Stimulated activated naive CD8-positive, alpha-beta T cell treated with anti-CD3 and anti-CD28 coated beads, Interleukin-15, Interleukin-2, amounts not matched to agents 100 ng/mL and 50 ng/mL, for 24 hours (primary cell): ENCODE measurements around the gene HCRTR2.
"Not testable (repeated sequence)": the region's sequence is repeated elsewhere in the genome, so short reads cannot be mapped to it uniquely, and the experiment has no call there.

Experiments used
- H3K27ac Mint-ChIP-seq: one replicate; pipeline ENCODE4 v1.8.0; 2021; ENCODE audit warnings: mild to moderate bottlenecking, mixed read lengths
- H3K27me3 Mint-ChIP-seq: one replicate; pipeline ENCODE4 v1.8.0; 2021; ENCODE audit warnings: mixed read lengths
- H3K36me3 Mint-ChIP-seq: one replicate; pipeline ENCODE4 v1.8.0; 2021; ENCODE audit warnings: low read depth, mixed read lengths
- H3K4me1 Mint-ChIP-seq: one replicate; pipeline ENCODE4 v1.8.0; 2021; ENCODE audit warnings: low read depth, mixed read lengths
- H3K4me3 Mint-ChIP-seq: one replicate; pipeline ENCODE4 v1.8.0; 2021; ENCODE audit warnings: mild to moderate bottlenecking, mixed read lengths
- H3K9me3 Mint-ChIP-seq: one replicate; pipeline ENCODE4 v1.8.0; 2021; ENCODE audit warnings: mixed read lengths

HCRTR2 gene

DNA sequence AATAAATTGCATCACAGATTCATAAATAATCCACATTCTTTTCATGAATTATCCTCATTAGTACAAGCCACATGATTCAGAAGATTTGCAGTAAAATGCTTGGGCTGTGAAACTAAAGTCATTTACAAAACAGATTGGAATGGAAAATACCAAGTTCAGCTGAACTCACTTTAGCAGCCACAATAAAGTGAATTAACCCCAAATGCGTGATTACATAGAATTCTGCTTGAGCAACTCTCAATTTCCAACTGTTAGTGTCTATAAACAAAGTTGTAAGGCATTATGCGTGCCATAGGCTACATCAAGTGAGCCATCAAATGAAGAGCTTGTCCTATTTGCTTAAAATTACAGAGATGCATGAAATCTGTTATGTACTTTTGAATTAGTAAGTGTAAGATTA lies 92.6 kb downstream of the HCRTR2 start:
- peaks cover 6% of the 10 kb centered on the region for H3K9me3 Mint-ChIP-seq
- H3K36me3 Mint-ChIP-seq, result no peaks in the 10 kb centered on the region
- no peak overlapping the region for H3K27ac Mint-ChIP-seq
- H3K27me3 Mint-ChIP-seq, result no peaks in the 10 kb centered on the region
- H3K4me3 Mint-ChIP-seq, result no peak overlapping the region
- H3K4me1 Mint-ChIP-seq, result no peaks in the 10 kb centered on the region

DNA sequence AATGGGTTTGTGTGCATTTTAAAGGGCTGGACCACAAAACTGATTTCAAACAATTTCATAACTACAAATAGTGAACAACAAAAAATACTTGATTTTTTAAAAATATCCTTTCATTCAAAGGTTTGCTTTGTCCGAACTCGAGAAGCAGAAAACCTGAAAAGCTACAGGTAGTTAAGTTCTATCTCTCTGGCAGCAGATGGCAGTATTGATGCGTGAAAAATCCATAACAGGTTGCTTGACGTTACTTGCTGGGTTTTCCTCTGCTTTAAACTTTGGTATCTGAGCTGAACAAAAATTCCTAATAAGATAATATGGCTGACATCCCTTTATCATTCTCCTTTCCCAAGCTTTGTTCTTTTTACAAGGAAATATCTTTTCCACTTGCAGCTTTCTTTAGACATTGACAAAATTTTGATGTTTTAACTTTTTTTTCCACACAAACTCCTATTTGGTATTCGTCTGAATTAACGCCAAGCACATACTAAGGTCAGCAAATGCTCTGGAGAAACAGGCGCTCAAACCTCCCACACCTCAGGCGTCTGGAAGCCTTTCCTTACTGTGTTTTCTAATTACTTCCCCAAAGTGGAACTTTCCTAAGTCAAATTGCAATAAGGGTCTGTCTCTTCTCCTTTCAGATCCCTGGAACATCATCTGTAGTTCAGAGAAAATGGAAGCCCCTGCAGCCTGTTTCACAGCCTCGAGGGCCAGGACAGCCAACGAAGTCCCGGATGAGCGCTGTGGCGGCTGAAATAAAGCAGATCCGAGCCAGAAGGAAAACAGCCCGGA lies 102.6 kb downstream of the HCRTR2 start:
- no peaks in the 10 kb centered on the region for H3K36me3 Mint-ChIP-seq
- no peak overlapping the region for H3K4me3 Mint-ChIP-seq
- no peak overlapping the region for H3K27ac Mint-ChIP-seq
- H3K9me3 Mint-ChIP-seq, result no peaks in the 10 kb centered on the region
- no peaks in the 10 kb centered on the region for H3K27me3 Mint-ChIP-seq
- no peaks in the 10 kb centered on the region for H3K4me1 Mint-ChIP-seq

- Mint-ChIP-seq H3K27me3 (no peaks in the 10 kb centered on the region), H3K4me3 (no peak overlapping the region), H3K9me3 (no peaks in the 10 kb centered on the region), H3K27ac (no peak overlapping the region), H3K36me3 (no peaks in the 10 kb centered on the region), H3K4me1 (no peaks in the 10 kb centered on the region)
Measured at GRCh38 chr6:55277646-55278045, 103.3 kb downstream of the HCRTR2 start.

GRCh38 chr6:55281215-55281614 lies 106.9 kb downstream of the HCRTR2 start:
- H3K36me3 Mint-ChIP-seq, result no peaks in the 10 kb centered on the region
- H3K4me1 Mint-ChIP-seq, result no peaks in the 10 kb centered on the region
- H3K4me3 Mint-ChIP-seq, result no peak overlapping the region
- H3K27me3 Mint-ChIP-seq, result no peaks in the 10 kb centered on the region
- no peaks in the 10 kb centered on the region for H3K9me3 Mint-ChIP-seq
- no peak overlapping the region for H3K27ac Mint-ChIP-seq

GRCh38 chr6:55282115-55282514 lies 107.8 kb downstream of the HCRTR2 start:
- no peak overlapping the region for H3K4me3 Mint-ChIP-seq
- no peaks in the 10 kb centered on the region for H3K9me3 Mint-ChIP-seq
- H3K36me3 Mint-ChIP-seq, result no peaks in the 10 kb centered on the region
- no peaks in the 10 kb centered on the region for H3K27me3 Mint-ChIP-seq
- no peak overlapping the region for H3K27ac Mint-ChIP-seq
- H3K4me1 Mint-ChIP-seq, result no peaks in the 10 kb centered on the region

DNA sequence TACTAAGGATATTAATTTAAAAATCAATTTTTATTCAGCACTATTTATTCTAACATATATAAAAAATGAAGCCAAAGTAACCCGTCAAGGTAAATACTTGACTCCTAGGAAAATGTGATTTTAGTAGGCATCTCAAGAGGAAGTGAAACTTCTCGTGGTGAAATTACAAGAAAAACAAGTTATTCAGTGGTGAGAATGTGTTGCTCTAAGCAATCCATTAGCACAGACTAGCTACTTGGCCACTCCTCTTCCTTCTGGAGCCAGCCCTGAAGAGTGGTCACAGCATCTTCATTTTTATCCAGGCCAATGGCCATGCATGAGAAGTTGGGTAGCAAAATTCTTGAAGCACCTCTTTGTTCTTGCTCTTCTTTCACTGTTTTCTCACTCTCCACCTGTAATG lies 112.5 kb downstream of the HCRTR2 start:
- H3K4me1 Mint-ChIP-seq, result no peaks in the 10 kb centered on the region
- H3K36me3 Mint-ChIP-seq, result no peaks in the 10 kb centered on the region
- no peak overlapping the region for H3K4me3 Mint-ChIP-seq
- H3K27ac Mint-ChIP-seq, result no peak overlapping the region
- H3K9me3 Mint-ChIP-seq, result peaks cover 5% of the 10 kb centered on the region
- H3K27me3 Mint-ChIP-seq, result no peaks in the 10 kb centered on the region

- Mint-ChIP-seq H3K36me3 (no peaks in the 10 kb centered on the region), H3K9me3 (peaks cover 5% of the 10 kb centered on the region), H3K27ac (no peak overlapping the region), H3K27me3 (no peaks in the 10 kb centered on the region), H3K4me3 (no peak overlapping the region), H3K4me1 (no peaks in the 10 kb centered on the region)
Measured at GRCh38 chr6:55290736-55291135, 116.4 kb downstream of the HCRTR2 start.

DNA sequence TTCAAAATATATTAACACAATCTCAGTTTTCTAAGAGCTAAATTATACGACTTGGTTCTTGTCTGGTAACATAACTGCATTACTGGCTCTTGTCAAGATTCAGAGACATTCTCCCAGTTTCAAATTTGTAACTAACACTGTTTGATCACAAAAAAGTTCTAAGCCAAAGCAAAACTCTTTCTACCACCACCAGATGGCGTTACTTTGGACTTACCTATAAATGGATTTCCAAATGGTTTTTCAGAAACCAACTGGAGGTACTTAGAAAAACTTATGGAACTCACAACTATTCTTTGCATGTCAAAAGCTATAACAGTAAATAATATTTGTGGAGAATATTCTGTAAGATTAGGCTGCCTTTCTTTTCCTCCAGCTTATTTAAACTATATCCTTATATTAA lies 118.8 kb downstream of the HCRTR2 start:
- H3K27ac Mint-ChIP-seq, result no peak overlapping the region

DNA sequence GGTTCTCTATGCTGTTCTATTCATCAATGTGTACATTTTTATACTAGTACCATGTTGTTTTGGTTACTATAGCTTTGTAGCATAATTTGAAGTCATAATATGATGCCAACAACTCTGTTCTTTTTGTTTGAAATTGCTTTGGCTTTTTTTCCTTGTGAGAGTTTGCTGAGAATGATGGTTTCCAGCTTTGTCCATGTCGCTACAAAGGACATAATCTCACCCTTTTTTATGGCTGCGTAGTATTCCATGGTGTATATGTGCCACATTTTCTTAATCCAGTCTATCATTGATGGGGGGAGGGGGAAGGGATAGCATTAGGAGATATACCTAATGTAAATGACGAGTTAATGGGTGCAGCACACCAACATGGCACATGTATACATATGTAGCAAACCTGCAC lies 122.9 kb downstream of the HCRTR2 start:
- not testable (repeated sequence) for H3K27ac Mint-ChIP-seq, H3K4me3 Mint-ChIP-seq, H3K36me3 Mint-ChIP-seq, H3K4me1 Mint-ChIP-seq, H3K27me3 Mint-ChIP-seq
- H3K9me3 Mint-ChIP-seq, result peaks cover 10% of the 10 kb centered on the region

More for the DNA sequence above, 118.8 kb downstream of the HCRTR2 start:
- Mint-ChIP-seq H3K4me1 (no peaks in the 10 kb centered on the region), H3K4me3 (no peak overlapping the region), H3K27me3 (no peaks in the 10 kb centered on the region), H3K9me3 (peaks cover 12% of the 10 kb centered on the region), H3K36me3 (no peaks in the 10 kb centered on the region)

GRCh38 chr6:55299286-55299985 lies 125.1 kb downstream of the HCRTR2 start:
- Mint-ChIP-seq H3K4me1 (no peaks in the 10 kb centered on the region), H3K36me3 (no peaks in the 10 kb centered on the region), H3K9me3 (peaks cover 17% of the 10 kb centered on the region), H3K27me3 (no peaks in the 10 kb centered on the region), H3K27ac (no peak overlapping the region), H3K4me3 (no peak overlapping the region)

- H3K36me3 Mint-ChIP-seq, result no peaks in the 10 kb centered on the region
- H3K27ac Mint-ChIP-seq, result no peak overlapping the region
- no peaks in the 10 kb centered on the region for H3K27me3 Mint-ChIP-seq
- no peaks in the 10 kb centered on the region for H3K4me1 Mint-ChIP-seq
- H3K9me3 Mint-ChIP-seq, result peaks cover 22% of the 10 kb centered on the region
- no peak overlapping the region for H3K4me3 Mint-ChIP-seq
Measured at GRCh38 chr6:55304747-55305146, 130.4 kb downstream of the HCRTR2 start.

GRCh38 chr6:55319961-55320695 lies 145.8 kb downstream of the HCRTR2 start:
- Mint-ChIP-seq H3K36me3 (no peaks in the 10 kb centered on the region), H3K4me3 (no peak overlapping the region)

DNA sequence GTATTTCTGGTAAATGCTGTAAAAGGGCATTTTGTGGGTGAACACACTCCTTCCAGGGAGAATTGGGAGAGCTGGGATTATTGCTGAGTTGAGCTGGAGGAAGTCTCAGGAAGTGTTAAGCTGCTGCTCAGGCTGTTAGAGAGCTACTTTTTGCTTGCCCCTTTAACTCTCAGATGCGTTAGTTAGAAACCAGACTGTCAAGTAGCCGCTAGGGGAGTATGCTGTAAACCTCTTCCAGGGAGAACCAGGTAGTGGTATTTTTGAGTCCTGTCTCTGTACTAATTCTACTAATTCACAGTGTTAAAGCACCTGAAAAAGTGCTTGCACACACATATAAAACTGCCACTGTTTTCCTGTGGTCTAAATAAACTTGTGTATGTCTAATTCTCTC lies 146.4 kb downstream of the HCRTR2 start:
- Mint-ChIP-seq H3K36me3 (no peaks in the 10 kb centered on the region), H3K4me1 (no peaks in the 10 kb centered on the region), H3K27me3 (no peaks in the 10 kb centered on the region), H3K9me3 (peaks cover 32% of the 10 kb centered on the region), H3K27ac (no peak overlapping the region), H3K4me3 (no peak overlapping the region)

More at GRCh38 chr6:55319961-55320695, 145.8 kb downstream of the HCRTR2 start:
- Mint-ChIP-seq H3K27ac (no peak overlapping the region), H3K9me3 (peaks cover 32% of the 10 kb centered on the region), H3K4me1 (no peaks in the 10 kb centered on the region), H3K27me3 (no peaks in the 10 kb centered on the region)

DNA sequence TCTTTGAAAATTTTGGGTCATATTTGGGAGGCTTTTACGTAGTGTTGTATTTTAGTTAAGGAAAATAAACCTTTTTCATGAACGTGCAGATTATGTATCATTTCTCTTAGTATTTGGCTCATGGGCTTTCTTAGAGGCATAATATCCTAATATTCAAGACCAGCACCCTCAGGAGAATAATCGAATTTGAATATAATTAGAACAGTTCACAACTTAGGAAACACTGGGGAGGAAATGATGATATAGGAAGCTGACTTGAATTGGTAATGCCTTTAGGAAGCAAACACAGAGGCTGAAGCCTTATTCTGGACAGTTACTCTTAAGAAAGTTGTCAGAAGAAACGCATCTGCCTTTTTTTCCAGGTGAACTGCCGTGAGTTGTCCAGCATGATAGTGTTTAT lies 152.9 kb downstream of the HCRTR2 start, which contains the start of gene GFRAL:
TSS of gene GFRAL (plus strand) at position 301 of the 400 bp plus-strand sequence. CDS start at position 387, 86 bp downstream.
- H3K27me3 Mint-ChIP-seq, result no peaks in the 10 kb centered on the region
- H3K9me3 Mint-ChIP-seq, result peaks cover 10% of the 10 kb centered on the region
- H3K4me1 Mint-ChIP-seq, result no peaks in the 10 kb centered on the region
- no peak within 1 kb of the TSS for H3K27ac Mint-ChIP-seq
- H3K4me3 Mint-ChIP-seq, result no peak within 1 kb of the TSS
- no peaks in the 10 kb centered on the region for H3K36me3 Mint-ChIP-seq
